Measurements from ENCODE around the gene STRC.
"Not testable (repeated sequence)": the region's sequence is repeated elsewhere in the genome, so short reads cannot be mapped to it uniquely, and the experiment has no call there.

STRC gene

GRCh38 chr15:43562753-43563152 is 55.8 kb downstream of the STRC start:
- not testable (repeated sequence) for DNase-seq

GRCh38 chr15:43552986-43553385 is 65.6 kb downstream of the STRC start:
- DNase-seq: no peak

- DNase-seq: no peak
Measured at GRCh38 chr15:43552256-43552655, 66.3 kb downstream of the STRC start.

GRCh38 chr15:43550527-43551363 is 67.9 kb downstream of the STRC start:
- DNase-seq: no peak

Measured in stimulated activated naive CD4-positive, alpha-beta T cell (primary cell).